ENCODE measurements around the gene TMEM106B.
"Not testable (repeated sequence)": the region's sequence is repeated elsewhere in the genome, so short reads cannot be mapped to it uniquely, and the experiment has no call there.

TMEM106B gene

DNA sequence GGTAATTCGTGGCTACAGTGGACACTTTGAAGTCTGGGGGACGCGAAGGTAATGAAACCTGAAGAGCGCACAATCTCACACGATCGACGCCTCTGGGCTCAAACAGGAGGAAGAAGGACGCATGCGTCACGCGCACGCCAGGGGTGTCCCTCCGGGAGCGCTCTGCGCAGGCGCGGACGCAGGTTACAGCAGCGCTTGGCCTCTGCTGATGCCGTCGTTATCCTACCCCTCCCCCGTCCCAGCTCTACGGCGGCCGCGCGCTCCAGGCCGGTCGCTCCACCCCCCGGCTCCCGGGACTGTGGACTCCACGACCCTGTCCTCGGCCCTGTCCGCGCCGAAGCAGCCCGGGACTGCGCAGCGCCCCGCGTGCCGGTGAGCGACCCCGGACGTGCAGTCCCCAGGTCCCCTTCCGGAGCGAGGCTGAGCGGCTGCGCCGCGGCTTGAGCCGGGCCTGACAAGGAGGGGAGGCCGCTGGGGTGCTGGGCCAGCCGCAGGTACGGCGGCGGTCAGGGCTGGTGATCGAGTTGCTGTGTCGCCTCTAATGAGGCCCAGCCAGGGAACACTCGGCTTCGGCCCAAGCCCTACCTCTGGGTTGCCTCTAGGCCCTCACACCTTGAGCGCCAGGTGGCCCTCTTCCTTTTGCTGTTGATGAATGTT is at the start of gene TMEM106B:
Gene TMEM106B, plus strand, starts transcription at position 241 of the 657 bp plus-strand sequence. CDS start 3,517 bp downstream, outside the sequence.
- DNase-seq, result peak; percentile 95 to 97

DNA sequence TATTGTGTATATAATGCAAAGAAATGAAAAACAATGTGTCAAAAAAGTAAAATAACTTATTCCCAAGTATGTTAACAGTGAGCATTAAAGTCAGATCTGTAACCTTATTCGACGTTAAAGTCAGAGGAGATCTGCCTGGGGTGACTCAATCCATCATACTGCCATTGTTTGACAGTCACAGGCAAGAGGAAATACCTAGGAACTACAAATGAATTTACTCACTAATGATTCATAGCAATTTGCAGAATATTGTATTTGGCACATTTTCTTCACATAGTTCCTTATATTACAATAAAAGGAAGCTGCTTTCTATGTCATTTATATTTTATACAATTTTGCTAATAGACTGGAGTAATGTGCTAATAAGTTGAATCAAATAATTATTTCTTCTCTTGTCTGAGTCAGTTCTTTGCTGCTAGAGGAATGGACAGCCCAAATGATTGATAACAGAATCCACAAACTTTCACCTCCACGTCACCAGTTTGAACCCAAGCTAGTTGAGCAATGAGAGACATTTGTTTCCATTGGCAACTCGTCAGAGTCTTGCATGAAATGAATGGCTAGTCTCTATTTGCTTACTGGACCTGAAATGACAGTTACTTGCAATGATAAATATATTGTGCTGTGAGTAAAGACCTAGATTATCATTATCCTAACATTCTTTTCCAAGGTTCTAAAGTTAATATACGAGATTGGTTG is 48.5 kb upstream of the TMEM106B start:
- DNase-seq, result no peak

DNA sequence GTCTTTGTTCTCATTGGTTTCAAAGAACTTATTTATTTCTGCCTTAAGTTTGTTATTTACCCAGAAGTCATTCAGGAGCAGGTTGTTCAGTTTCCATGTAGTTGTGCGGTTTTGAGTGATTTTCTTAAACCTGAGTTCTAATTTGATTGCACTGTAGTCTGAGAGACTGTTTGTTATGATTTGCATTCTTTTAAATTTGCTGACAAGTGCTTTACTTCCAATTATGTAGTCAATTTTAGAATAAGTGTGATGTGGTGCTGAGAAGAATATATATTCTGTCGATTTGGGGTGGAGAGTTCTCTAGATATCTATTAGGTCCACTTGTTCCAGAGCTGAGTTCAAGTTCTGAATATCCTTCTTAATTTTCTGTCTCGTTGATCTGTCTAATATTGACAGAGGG is 43.0 kb upstream of the TMEM106B start:
- not testable (repeated sequence) for DNase-seq

DNA sequence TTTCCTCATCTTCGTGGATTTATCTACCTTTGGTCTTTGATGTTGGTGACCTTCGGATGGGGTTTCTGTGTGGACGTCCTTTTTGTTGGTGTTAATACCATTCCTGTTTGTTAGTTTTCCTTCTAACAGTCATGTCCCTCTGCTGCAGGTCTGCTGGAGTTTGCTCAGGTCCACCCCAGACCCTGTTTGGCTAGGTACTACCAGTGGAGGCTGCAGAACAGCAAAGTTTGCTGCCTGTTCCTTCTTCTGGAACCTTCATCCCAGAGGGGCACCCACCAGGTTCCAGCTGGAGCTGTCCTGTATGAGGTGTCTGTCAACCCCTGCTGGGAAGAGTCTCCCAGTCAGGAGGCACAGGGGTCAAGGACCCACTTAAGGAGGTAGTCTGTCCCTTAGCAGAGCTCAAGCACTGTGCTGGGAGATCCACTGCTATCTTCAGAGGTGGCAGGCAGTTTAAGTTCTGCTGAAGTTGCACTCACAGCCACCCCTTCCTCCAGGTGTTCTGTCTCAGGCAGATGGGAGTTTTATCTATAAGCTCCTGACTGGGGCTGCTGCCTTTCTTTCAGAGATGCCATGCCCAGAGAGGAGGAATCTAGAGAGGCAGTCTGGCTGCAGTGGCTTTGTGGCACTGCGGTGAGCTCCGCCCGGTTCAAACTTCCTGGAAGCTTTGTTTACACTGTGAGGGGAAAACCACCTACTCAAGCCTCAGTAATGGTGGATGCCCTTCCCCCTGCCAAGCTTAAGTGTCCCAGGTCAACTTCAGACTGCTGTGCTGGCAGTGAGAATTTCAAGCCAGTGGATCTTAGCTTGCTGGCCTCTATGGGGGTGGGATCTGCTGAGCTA is 40.9 kb upstream of the TMEM106B start:
- DNase-seq, result peak; percentile 8 to 11

DNA sequence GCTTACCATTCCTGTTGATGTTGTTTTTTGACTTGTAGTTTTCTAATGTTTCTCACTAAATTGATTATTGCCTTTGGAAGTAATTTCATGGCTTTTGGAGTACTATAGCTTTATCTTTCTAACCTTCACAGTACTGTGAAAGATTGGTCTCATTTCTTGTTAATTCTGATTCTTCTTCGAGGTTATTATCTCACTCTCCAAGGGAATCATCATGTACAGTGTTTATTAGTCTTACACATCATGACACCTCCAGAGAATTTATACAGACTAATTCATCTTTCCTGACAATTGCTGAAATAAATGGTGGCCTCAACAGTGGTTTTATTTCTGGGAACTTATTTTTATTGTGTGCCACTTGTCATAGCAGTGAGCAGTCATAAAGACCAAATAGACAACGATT is 37.4 kb upstream of the TMEM106B start:
- no peak for DNase-seq

DNA sequence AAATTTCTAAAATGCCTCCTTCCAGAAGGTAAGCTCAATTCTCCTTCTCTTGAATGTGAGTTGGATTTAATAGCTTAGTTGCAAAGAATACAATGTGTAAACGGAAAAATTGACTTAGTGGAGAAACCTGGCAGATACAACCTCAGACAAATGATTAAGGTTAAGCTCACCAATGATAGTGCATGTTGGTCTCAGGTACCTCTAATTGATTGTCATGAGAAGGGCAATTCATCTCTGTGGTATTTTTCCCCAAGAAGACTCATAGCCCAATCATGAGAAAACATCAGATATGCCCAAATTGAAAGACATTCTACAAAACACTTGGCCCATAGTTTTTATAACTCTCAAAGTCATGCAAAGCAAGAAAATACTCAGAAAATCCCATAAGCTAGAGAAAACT is 36.2 kb upstream of the TMEM106B start:
- DNase-seq, result no peak

DNA sequence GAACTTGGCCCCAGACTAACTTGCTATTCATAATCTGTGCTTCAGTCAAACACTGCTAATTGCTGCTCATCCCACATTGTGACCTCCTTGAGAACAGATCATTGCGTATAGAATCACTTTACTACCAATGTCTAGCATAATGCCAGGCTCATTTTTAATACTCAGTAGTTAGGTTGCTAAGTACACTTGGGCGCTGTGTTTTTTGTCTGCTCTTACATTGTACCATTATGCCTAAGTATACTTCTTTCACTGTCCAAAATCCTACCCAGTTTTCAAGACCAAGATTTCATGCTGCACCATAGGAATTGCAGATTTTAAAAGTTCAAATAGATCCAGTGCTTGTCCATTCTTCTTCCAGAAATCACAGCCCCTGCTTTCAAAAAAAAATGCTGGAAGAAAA is 32.8 kb upstream of the TMEM106B start:
- no peak for DNase-seq

DNA sequence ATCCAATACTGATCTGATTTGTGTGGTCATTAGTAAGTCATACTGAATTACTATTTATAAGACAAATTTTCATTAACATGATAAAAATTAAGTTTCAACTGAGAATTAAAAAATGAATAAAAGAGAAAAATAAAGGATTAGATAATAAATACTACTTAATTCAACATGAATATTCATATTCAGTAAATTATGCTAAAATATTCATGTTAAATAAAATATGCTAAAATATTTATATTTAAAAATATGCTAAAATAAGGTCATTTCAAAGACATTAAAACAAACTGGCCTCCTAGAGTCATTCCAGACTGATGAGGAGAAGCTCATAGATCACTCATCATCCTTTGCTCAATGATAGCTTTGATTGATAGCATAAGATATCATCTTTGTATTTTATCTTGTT is 16.7 kb upstream of the TMEM106B start:
- no peak for DNase-seq

DNA sequence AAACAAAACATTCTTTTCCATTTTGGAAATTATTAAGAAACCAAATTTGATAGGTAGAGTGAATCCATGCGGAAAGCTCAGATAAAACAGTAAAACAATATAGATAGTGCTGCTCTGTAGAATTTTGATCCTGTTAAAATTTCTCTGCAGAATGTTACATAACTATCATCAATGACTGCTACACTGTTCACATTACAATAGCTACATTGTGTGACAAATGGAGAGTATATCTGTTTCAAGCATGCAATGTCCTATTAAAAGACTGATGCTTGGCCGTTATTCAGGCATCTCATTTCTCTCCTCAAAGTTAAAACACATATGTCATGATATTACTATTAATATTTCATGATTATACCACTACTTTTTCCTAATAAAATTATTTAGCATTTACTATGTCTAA is 14.7 kb upstream of the TMEM106B start:
- no peak for DNase-seq

DNA sequence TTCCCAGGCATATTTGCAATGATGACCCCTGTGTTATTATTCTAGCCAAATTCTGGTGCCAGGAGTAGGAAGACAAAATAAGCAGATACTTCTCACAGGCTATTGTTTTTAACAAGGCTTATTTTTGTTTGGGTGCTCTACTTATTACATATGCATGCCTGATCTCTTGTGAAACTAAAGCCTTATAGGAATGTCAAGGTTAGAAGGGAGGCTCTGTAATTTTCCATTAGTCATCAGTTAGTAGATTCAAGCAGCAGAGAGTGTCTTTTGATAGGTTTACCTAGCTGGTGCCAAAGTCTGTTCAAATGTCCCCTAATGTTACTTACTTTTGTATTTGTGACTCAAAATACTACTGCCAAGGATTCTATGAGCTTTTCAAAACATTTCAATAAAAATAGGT is 11.7 kb upstream of the TMEM106B start:
- DNase-seq, result no peak

DNA sequence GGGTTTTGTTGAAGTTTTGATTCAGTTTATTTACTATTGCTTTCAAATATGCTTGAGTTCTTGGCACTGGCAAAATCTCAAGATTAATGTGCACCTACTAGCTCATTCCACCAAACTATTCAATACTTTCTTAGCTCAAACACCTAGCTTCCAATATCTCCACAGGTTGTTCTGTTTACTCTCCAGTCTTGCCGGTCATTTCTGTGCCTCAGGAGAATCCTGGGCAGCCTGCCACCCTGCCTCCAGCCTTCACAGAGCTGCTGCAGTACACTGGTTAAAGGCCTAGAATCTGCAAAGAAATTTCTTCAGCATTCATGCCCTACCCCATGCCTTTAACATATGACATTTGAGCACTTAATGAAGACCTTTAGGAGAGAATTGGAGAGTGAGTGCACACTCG is 4.0 kb upstream of the TMEM106B start:
- no peak for DNase-seq

DNA sequence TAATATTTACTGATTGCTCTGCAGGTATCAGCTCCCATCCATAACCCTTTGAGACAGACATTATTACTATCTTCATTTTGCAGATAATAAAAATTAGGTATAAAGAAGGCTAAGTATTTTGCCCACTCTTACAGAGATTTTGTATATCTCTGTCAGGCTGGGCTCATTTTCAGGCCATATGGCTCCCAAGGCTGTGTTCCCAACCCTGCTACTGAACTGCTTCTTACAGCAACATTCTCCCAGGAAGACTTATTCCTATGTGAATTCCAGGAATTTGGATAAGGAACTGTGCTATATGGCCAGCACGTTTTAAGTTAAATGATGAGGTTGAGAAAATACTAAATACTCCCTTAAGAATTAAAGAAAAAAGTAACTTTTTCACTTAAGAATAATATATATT is 1.9 kb upstream of the TMEM106B start:
- DNase-seq, result no peak

DNA sequence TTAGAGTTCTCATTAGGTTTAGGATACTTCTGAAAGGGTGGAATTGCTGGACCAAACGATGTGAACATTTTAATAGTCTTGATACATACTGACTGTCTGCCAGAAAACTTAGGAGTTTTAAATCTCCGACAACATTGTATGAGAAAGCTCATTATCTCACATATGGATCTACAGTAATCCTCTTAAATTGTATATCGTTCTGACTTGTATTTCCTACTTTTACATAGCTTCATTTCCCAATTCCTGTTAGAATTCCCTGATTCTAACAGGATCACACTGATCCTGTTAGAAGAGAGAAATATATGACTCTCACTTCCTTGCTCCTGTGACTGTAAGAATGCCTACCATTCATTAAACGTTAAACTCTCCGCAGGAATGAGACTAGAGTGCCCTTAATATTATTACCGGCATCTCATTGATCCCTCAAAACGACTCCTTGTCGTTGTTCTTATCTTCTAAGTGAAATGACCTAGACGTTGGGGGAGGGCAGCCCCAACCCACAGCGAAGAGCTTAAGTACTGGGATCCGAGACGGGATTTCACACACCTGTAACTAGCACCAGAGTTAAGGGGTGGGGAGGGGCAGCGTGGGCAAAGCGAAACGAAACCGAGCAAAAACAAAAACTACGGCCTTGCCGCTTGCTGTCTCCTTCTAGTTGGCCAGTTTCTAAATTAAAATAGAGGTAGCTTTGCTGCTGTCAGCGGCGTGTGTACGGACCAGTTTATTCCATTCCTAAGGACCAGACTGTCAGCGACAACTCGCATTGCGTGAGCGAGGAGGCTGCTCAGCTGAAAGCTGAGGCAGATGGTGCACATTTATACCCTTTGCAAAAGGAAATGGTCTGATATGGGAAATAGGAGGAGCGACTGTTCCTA is 678 bp upstream of the TMEM106B start:
- peak in 1 of 2 experiments; percentile 47 for DNase-seq

DNA sequence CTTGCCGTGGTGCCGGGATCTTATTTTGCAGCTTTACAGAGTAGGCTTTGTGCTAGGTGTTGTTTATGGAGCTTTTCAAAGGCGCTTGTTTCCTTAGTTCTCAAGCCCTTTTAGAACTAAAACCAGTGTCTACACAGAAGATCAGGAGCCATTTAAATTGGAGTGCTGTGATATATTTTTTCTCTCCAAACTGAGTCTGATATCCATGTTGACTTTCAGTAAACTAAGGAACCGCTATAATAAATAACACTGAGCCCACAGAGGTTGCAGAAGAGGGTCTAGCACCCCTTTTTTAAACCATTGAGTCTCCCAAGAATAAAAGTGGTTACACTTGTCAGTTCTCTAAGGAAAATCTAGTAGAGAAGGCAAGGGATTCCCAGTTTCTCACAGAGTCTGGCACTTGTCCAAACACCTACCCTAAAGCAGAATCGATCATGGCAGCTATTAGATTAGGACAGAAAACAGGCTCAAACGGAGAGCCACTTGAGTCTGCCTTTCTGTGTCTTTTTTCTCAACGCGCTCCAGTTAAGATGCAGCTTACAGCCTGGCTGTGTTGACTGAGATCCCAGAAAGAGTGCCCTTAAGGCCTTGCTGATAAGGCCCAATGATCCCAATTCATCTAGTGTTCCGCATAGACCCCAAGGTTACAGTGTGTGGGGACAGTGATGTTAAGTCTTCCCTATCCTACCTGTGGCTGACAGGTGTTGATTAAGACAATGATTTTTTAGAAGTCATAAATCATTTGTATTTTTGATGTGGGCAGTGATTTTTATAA is 804 bp downstream of the TMEM106B start:
- DNase-seq, result no peak

DNA sequence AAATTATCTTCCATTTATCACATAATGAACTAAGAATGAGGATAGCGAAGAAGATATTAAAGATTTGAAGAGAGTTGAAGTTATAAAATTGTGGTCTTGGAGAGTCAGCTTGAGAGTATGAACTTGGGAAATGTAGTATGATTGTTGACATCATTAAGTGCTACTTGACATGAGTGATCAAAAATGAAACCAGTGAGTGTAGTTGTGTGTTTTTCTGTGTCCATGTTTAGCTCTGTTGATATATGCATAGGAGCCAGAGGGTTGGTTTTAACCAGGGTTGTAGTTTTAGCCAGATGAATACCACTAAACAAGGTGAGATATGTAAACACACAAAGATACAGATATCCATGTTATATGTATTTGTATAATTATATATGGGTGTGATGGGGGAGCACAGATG is 6.2 kb downstream of the TMEM106B start:
- no peak for DNase-seq

DNA sequence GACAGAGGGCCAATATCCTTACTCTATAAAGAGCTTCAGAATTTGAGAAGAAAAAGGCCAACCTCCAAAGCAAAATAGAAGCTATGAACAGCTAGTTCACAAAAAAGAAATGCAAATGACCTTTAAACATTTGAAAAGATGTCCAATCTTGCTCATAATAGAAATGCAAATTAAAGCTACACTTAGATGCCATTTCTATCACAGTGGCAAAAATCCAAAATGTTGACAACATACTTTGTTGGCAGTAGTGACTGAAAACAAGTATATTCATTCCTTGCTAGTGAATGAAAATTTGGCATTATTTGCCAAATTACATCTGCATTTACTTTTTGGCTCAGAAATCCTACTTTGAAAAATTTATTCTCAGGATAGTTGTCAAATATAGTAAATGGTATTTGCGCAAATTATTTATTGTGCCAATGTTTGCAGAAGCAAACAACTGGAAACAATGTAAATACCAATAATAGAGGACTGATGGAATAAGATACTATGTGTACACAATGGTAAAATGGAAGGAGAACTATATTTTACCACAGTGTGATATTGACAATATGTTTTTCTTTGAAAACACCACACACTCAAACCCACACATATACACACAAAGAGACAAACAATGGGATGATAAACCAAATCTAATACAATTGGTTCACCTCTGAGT is 9.4 kb downstream of the TMEM106B start:
- no peak for DNase-seq

DNA sequence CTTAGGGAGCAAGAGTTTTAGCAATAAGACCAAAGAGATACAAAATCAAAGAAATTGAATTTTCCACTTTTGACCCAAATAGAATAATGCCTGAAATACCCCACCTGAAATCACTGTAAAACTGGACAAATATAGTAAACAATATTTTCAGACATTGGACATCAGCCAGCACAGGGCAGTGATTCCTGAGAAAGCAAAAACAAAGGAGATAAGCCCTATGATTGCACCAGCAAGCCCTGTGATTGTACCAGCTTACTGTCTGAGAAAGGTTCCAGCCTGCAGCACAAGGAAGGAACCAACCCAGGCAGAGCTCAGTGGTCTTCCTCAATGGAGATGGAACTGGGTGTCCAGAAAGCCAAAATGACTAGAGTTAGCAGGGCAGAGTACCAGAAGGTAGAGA is 10.3 kb downstream of the TMEM106B start:
- no peak for DNase-seq

DNA sequence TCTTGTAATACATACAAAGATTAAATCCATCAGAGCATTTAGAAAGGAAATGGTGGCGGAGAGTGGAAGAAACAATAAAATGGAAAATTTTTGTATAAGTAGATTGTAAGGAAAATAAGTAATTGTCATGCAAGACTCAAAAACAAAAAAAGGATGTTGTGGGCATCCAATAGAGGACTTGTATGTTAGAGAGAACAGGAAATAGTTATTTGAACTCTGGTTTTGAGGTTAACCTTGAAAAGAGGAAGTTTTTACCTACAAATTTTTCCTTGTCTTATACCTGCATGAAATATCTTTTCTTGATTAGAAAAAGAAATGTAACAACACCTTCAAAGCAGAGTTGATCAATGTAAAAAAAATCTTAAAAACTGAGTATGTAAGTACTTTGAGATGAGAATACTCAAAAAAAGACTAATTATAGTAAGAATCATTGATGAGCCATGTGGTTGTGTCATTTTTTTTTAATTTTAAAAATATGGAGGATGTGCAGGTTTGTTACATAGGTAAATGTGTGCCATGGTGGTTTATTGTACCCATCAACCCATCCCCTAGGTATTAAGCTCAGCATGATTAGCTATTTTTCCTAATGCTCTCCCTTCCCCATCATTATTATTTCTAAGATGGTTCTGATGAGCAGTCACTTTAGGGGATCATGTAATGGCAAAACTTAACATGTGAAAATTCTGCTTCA is 11.9 kb downstream of the TMEM106B start:
- no peak for DNase-seq

DNA sequence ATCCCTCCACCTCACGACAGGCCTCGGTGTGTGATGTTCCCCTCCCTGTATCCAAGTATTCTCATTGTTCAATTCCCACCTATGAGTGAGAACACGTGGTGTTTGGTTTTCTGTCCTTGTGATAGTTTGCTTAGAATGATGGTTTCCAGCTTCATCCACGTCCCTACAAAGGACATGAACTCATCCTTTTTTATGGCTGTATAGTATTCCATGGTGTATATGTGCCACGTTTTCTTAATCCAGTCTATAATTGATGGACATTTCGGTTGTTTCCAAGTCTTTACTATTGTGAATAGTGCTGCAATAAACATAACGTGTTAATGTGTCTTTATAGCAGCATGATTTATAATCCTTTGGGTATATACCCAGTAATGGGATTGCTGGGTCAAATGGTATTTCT is 13.9 kb downstream of the TMEM106B start:
- DNase-seq, result not testable (repeated sequence)

DNA sequence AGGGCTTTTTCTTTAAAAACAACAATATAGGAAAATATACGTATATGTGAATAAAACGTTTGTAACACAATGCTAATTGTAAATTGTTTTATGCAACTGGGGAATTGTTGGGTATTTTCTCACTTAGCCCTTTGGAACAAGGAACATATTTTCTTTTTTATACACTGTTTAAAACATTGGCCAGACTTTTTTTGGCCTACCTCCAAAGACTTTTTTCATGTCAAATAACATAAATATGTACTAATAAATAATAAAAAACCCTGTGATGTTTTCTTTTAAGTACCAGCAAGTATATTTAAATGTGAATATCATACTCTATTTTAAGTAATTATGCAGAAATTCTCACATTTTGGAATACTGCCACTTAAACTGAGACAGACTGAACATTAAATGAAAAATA is 15.7 kb downstream of the TMEM106B start:
- no peak for DNase-seq

DNA sequence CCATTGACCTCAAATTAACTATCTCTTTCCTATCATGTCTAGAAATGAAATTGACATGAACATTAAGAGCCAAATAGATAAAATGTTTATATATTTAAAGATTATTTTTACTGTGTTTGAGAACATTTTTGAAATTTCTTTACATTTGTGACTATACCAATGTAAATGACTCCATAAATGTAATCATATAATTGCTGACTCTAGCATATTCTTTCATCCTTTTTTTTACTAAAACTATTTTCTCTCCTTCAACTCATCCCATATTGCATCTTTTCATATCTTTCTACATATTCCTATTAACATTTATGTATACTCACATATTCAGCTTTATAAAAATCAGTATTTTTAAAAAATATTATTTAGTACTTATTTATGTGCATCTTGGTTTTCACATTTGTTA is 16.9 kb downstream of the TMEM106B start:
- no peak for DNase-seq
